Fibroblast of pulmonary artery (primary cell): ENCODE measurements around the gene CHSY1.

Experiments
- DNase-seq: peaks from one replicate; pipeline ENCODE4 v3.0.0-alpha.2; 2010; ENCODE audit warnings: low read depth
- H3K4me3 ChIP-seq: replicated peaks from 2 replicates; pipeline ENCODE4 v1.5.1; 2011; ENCODE audit warnings: low read depth, mild to moderate bottlenecking, control low read depth, low read length, moderate library complexity
- CTCF ChIP-seq: IDR thresholded peaks from 2 replicates; pipeline ENCODE4 v1.5.1; 2011; ENCODE audit warnings: mild to moderate bottlenecking, control low read depth, low read length, inconsistent platforms; ENCODE audit errors: missing control alignments

CHSY1 gene

DNA sequence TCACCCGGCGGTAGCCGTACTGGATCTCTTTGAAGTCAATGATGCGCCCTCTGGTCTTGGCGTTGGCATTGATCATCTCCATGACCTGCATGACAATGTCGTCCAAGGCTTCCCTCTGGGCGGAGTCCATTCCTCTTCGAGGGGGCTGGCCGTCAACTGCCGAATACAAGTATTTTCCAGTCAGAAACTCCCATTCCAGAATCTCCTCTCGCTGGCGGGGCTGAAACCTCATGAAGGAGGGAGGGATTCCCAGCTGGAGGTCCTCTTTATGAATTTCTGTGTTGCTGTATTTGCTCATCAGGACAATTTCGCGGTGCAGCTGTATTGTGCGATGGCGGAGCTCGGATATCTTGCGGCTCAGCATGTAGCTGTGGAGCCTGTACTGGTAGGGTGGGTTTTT is 73.4 kb downstream of the CHSY1 start:
- H3K4me3 ChIP-seq: no peak overlapping the region
- no peak for DNase-seq
- TF ChIP-seq CTCF: no peak

- TF ChIP-seq CTCF: no peak
- no peak overlapping the region for H3K4me3 ChIP-seq
- no peak for DNase-seq
These were observed 74.0 kb downstream of the CHSY1 start for GRCh38 chr15:101177866-101178265.

- no peak overlapping the region for H3K4me3 ChIP-seq
- no peak for TF ChIP-seq CTCF
- peak; percentile 93 for DNase-seq
These were observed 75.2 kb downstream of the CHSY1 start for GRCh38 chr15:101176625-101177024.

DNA sequence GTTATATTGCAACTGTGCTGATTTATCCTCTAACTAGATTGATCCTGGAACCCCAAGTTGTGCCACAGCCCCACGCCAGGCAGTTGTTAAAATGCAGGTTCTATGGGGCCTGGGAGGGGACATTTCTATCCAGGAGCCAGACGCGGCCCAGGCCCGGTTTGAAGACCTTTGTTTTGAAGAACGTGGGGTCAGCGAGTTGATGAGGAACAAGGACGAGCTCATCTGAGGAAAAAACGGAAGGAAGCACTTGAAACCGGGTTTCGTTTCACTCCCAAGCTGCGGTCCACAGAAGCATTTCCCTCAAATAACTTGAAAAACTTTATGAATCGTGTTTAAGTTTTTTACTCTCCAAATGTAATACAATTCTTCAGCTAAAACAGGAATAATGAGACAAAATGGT is 76.4 kb downstream of the CHSY1 start:
- no peak overlapping the region for H3K4me3 ChIP-seq
- no peak for TF ChIP-seq CTCF

DNA sequence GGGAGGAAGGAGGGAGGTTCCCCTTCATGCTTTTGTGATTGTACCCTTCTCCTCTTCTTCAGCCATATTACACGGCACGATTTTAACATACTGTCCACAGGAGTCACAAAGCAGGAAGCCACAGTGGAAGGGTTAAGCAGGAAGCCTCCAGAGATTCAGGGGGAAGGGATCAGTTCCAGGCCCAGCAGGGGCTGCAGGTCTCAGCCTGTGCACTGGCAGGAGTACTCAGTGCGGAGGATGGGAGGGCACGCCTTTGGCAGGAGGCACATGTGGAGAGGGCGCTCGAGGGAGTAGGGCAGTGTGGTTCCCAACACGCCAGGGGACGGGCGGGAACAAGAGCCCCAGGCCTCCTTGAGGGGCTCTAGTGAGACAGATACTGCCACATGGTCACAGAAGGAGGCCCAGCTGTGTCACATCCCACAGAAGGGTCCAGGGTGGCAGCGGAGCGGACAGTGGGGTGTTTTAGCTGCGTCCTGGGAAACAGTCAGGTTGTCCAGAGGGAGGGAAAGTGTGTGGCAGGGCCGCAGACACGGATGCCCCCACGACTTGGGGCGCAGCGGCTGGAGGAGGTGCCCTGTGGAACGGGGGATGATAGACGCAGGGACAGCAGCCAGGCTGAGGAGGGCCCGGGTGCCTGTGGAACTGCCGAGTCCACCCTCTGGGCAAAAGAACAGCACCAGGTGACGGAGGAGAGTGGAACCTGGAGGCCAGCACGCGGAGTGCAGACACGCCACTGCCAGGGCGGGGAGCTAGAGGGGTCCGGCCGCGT is 77.5 kb downstream of the CHSY1 start:
- no peak for TF ChIP-seq CTCF
- no peak overlapping the region for H3K4me3 ChIP-seq
- DNase-seq: no peak

More for the DNA sequence above, 76.4 kb downstream of the CHSY1 start:
- no peak for DNase-seq

DNA sequence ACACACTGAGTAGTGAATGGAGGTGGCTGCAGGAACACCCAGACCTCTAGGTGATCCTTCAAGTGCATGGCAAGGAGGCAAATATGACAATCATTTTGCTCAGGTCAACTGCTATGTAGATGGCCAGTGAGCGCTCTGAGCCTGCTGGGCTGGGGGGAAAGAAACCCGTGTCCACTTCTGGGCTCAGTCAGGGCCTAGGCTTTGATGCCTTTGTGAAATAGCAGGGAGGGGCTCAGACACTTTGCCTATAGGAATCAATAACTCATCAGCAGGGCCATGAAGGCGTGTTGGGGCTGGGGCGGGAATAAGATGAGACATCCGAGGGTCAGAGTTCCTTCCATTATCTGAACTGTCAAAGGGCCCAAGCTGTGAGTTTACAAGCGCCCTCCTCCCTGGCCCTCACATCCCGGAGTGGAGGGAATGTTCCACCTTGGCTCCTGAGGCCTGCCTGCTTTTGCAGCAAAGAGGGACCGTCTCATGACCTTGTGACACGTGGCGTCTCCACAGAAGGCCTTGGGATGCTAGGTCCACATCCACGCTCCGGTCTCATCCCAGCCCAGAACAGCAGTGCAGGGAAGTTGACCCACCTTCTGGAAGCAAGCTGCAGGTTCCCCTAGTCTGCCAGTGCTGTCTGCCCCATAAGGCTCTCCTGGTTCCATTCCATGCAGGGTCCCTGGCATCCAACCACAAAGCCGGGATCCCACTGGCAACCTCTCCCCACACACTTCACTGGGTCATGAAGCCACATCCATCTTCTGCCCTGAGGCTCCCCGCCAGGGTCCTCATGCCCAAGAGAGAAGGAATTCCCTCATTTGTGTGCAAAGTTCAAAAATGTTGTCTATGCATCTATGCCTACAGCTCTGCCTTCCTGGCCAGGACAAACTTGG is 78.4 kb downstream of the CHSY1 start:
- H3K4me3 ChIP-seq: no peak overlapping the region
- DNase-seq: no peak
- no peak for TF ChIP-seq CTCF
